K562 (cell line): ENCODE measurements around the gene EWSR1. TPM values are rescaled to one million over a fixed set of nuclear protein-coding genes. Genes with fewer than 3 reads are reported as not detected.
A peak's percentile ranks its signal among the peaks of the same experiment; 100 is the strongest.

Experiments
- ATAC-seq: fragments of 200-7000 bp; cut with Tn5 transposase; 3 replicates; pipeline ENCODE4 v1.9.1; 2020; ENCODE audit warnings: moderate library complexity
- BruUV-seq: library from RNA; stranded (reverse); fragments of 400-500 nt; replicated peaks from 2 replicates; lab custom pipeline; 2021; lab: Mats Ljungman, UMichigan
- CTCF ChIA-PET: fragments of 300-600 bp; formaldehyde crosslinking; extraction: SDS; loops from one replicate; lab custom pipeline; 2021; ENCODE audit warnings: low intra/inter-chr PET ratio; lab: Yijun Ruan, JAX
- POLR2A ChIA-PET: fragments of 300-600, 350-650 bp; sonication (Branson Sonifier 250); formaldehyde crosslinking; extraction: SDS; loops from one replicate; lab custom pipeline; 2021; ENCODE audit warnings: antibody characterized with exemption, inconsistent platforms; lab: Yijun Ruan, JAX
- DNase-seq, 4 experiments: peaks; one replicate each; pipeline versions ENCODE4 v3.0.0 to v3.0.0-alpha.2; 2011 to 2018; ENCODE audit warnings: low spot score in 3 of 4, mixed read lengths in 3 of 4; ENCODE audit errors: extremely low read depth in 1 of 4
- FAIRE-seq: peaks from 2 replicates; lab custom pipeline; 2011; peaks lifted over from hg19 to GRCh38; lab: Jason Lieb, UNC
- H2AFZ ChIP-seq: 2 replicates; pipeline ENCODE4 v1.6.0; 2011; ENCODE audit warnings: low read depth, low read length, control low read depth, inconsistent platforms
- H3K27ac ChIP-seq: fragments of 200-600 bp; 3 replicates; pipeline ENCODE4 v1.8.0; 2011; ENCODE audit warnings: low read depth, mild to moderate bottlenecking, control low read depth, inconsistent platforms, low read length, moderate library complexity, mixed read lengths; ENCODE audit errors: extremely low read depth
- H3K27me3 ChIP-seq, 2 experiments: fragments of 300-600 bp in 1 of 2; 2 replicates in 1 of 2; 3 replicates in 1 of 2; pipeline versions ENCODE4 v1.6.0 to v1.8.0; 2011; ENCODE audit warnings: inconsistent platforms in 2 of 2, low read length in 2 of 2, mild to moderate bottlenecking in 1 of 2, mixed read lengths in 1 of 2, moderate library complexity in 1 of 2; ENCODE audit not compliant: control insufficient read depth in 2 of 2, insufficient read depth in 2 of 2
- H3K36me3 ChIP-seq: fragments of 300-600 bp; 3 replicates; pipeline ENCODE4 v1.8.0; 2011; ENCODE audit warnings: mild to moderate bottlenecking, low read length, inconsistent platforms; ENCODE audit not compliant: control insufficient read depth, insufficient read depth
- H3K4me1 ChIP-seq, 2 experiments: fragments of 200-600 bp in 1 of 2; replicated peaks in 1 of 2; 2 replicates in 1 of 2; 3 replicates in 1 of 2; pipeline versions ENCODE4 v1.5.1 to v1.8.0; 2011; ENCODE audit warnings: inconsistent platforms in 2 of 2, low read length in 2 of 2, mild to moderate bottlenecking in 1 of 2, mixed read lengths in 1 of 2, moderate library complexity in 1 of 2; ENCODE audit not compliant: control insufficient read depth in 2 of 2, insufficient read depth in 2 of 2
- H3K4me2 ChIP-seq: 2 replicates; pipeline ENCODE4 v1.6.1; 2011; ENCODE audit warnings: low read length, control low read depth, inconsistent platforms, mixed read lengths; ENCODE audit not compliant: insufficient read depth
- H3K4me3 ChIP-seq: fragments of 200-600 bp; sonication (generic), shearing (Covaris generic); 2 replicates; pipeline ENCODE4 v1.5.1; 2016; ENCODE audit warnings: control low read depth, inconsistent platforms
- H3K79me2 ChIP-seq: fragments of 200-600 bp; 3 replicates; pipeline ENCODE4 v1.8.0; 2011; ENCODE audit warnings: low read length, inconsistent platforms; ENCODE audit not compliant: control insufficient read depth, insufficient read depth
- H3K9ac ChIP-seq, 2 experiments: 2 replicates each; pipeline versions ENCODE4 v1.6.0 to v1.6.1; 2011; ENCODE audit warnings: low read depth in 2 of 2, low read length in 2 of 2, control low read depth in 1 of 2, inconsistent platforms in 1 of 2, mild to moderate bottlenecking in 1 of 2, mixed read lengths in 1 of 2; ENCODE audit not compliant: insufficient read depth in 1 of 2
- H3K9me1 ChIP-seq: one replicate; pipeline ENCODE4 v1.6.0; 2011; ENCODE audit warnings: inconsistent platforms, mild to moderate bottlenecking, low read length, moderate library complexity; ENCODE audit not compliant: control insufficient read depth, insufficient read depth
- H3K9me3 ChIP-seq: replicated peaks from 2 replicates; pipeline ENCODE4 v1.5.1; 2011; ENCODE audit warnings: low read depth, low read length, inconsistent platforms; ENCODE audit not compliant: control insufficient read depth, insufficient read depth
- H4K20me1 ChIP-seq: replicated peaks from 2 replicates; pipeline ENCODE4 v1.6.1; 2011; ENCODE audit warnings: low read length, inconsistent platforms, mixed read lengths; ENCODE audit not compliant: control insufficient read depth, insufficient read depth
- FIP1L1 ChIP-seq: fragments of 200-400 bp; formaldehyde crosslinking; IDR thresholded peaks from 2 replicates; pipeline ENCODE4 v1.6.1; 2018; ENCODE audit warnings: mild to moderate bottlenecking, low read depth, low read length; ENCODE audit not compliant: poor library complexity, severe bottlenecking
- IRF2 ChIP-seq: sonication (generic); formaldehyde crosslinking; IDR thresholded peaks from 2 replicates; pipeline ENCODE4 v1.8.1; 2022; ENCODE audit warnings: mild to moderate bottlenecking, missing genetic modification reagents
- STAG1 ChIP-seq: sonication (generic); formaldehyde crosslinking; IDR thresholded peaks from 2 replicates; pipeline ENCODE4 v1.5.0; 2020; ENCODE audit warnings: missing genetic modification reagents, borderline replicate concordance
- ZNF197 ChIP-seq: fragments of 200-800 bp; sonication (Bioruptor generic); IDR thresholded peaks from 2 replicates; pipeline ENCODE4 v1.6.1; 2016; ENCODE audit warnings: low read depth, missing genetic modification characterization, missing compliant biosample characterization
- ZNF75A ChIP-seq: fragments of 450-650 bp; formaldehyde crosslinking; IDR thresholded peaks from 2 replicates; pipeline ENCODE4 v1.4.0; 2020; ENCODE audit warnings: mild to moderate bottlenecking
- WGBS: fragments of 100-300 bp; shearing (Covaris generic); methylation state at CpG from one replicate; pipeline ENCODE4 v1.1.6; 2016; ENCODE audit warnings: low coverage, mixed read lengths; ENCODE audit not compliant: insufficient coverage; ENCODE audit errors: missing lambda C conversion rate; 5-methylcytosine and 5-hydroxymethylcytosine counted together
- in situ Hi-C: fragments of 300-500 bp; cut with MboI; formaldehyde crosslinking; loops from 4 replicates; pipeline ENCODE4 v1.15.0; 2018; ENCODE audit warnings: inconsistent platforms, mixed read lengths
- intact Hi-C: fragments of 100-400 bp; cut with micrococcal nuclease; formaldehyde crosslinking; loops from 2 replicates; pipeline ENCODE4 v1.14.2; 2022
- polyA plus RNA-seq, 8 experiments: library from polyadenylated mRNA; depleted of rRNA in 4 of 8; stranded (reverse) in 5 of 8; unstranded in 3 of 8; fragments of >200 nt; fragmentation: Nextera tagmentation in 2 of 8; fragmentation: Illumina TruSeq in 1 of 8; extraction: Ambion mirVana in 2 of 8; extraction: Trizol in 1 of 8; gene quantifications; 2 replicates each; pipeline versions ENCODE4 v1.2.1 to v1.2.3, GENCODE V29; 2011 to 2014; ENCODE audit warnings: inconsistent platforms in 1 of 8, missing spikeins in 1 of 8
- total RNA-seq, 7 experiments: library from RNA; depleted of rRNA in 6 of 7; stranded (reverse); fragments of >200 nt in 6 of 7; fragmentation: Illumina TruSeq in 2 of 7; extraction: Trizol in 2 of 7; gene quantifications; 2 replicates each; pipeline versions ENCODE4 v1.2.1 to v1.2.3, GENCODE V29; 2011 to 2021; ENCODE audit warnings: low replicate concordance in 1 of 7

EWSR1 gene
- total and polyA plus RNA-seq, 9 of the 15 experiments (the other 6 are each of a cell fraction or from before 2014, with no cell fraction given) = 83.3 to 450 (median 239) TPM

- WGBS = 90% methylated on average over 3 of the region's 4 CpGs
- Histone ChIP-seq H3K27ac (peak overlapping the region; percentile 100), H3K9me3 (no peaks in the 10 kb centered on the region), H3K4me1 (peaks cover 24 to 26% of the 10 kb centered on the region in 2 experiments; a peak in 4 of 5 replicates), H3K27me3 (no peaks in the 10 kb centered on the region), H2AFZ (no peak overlapping the region), H3K36me3 (peaks cover 51% of the 10 kb centered on the region), H3K79me2 (peaks cover 54% of the 10 kb centered on the region), H3K4me2 (peak overlapping the region; percentile 96), H3K4me3 (peak overlapping the region; percentile 91; the same call in 1 of the 2 replicates), H4K20me1 (peaks cover 24% of the 10 kb centered on the region), H3K9ac (peak overlapping the region; percentile 100), H3K9me1 (peaks cover 3% of the 10 kb centered on the region)
- POLR2A ChIA-PET = interaction anchor here (0.8 to 2.9 kb wide), 3 partner anchors 11 to 270 kb away, joined by 3 to 9 read pairs (median 3); no protein-coding TSS in a partner anchor
- ATAC-seq = no peak
- no peak for FAIRE-seq
- CTCF ChIA-PET = no interaction called here
- no peak for DNase-seq
- TF ChIP-seq STAG1 (CRISPR knock-in tag) (no peak), ZNF197 (no peak), IRF2 (CRISPR knock-in tag) (no peak), ZNF75A (CRISPR knock-in tag) (no peak), FIP1L1 (no peak)
- intact Hi-C loops (loop anchor here (10.0 kb wide), 1 partner anchor 381 kb away; the partner anchor contains the start of gene ZNRF3), in situ Hi-C loops (no loop called here)
- BruUV-seq = no TSS peak
Observed at GRCh38 chr22:29265929-29266328, 2.1 kb upstream of the EWSR1 start.
